ENCODE data around the gene EPHA3.

DNA sequence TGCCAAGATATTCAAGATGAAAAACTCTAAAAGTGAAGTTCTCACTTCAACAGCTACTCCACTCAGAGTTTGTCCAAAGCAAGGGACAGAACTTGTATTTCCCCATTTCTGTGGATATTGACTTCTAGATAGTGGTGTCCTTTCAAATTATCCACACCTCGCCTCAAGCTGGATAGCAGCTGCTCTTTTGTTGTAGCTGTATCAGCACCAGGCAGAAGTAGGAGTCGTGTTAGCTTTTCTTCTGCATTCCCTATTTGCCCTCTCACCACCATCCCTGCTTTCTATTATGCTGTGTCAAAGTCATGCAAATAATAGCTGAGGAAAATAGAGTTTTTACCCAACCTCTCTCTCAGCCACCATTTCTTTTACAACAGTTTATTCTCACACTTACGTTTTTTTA is 303.8 kb downstream of the EPHA3 start:
- TF ChIP-seq, protein P1, sequence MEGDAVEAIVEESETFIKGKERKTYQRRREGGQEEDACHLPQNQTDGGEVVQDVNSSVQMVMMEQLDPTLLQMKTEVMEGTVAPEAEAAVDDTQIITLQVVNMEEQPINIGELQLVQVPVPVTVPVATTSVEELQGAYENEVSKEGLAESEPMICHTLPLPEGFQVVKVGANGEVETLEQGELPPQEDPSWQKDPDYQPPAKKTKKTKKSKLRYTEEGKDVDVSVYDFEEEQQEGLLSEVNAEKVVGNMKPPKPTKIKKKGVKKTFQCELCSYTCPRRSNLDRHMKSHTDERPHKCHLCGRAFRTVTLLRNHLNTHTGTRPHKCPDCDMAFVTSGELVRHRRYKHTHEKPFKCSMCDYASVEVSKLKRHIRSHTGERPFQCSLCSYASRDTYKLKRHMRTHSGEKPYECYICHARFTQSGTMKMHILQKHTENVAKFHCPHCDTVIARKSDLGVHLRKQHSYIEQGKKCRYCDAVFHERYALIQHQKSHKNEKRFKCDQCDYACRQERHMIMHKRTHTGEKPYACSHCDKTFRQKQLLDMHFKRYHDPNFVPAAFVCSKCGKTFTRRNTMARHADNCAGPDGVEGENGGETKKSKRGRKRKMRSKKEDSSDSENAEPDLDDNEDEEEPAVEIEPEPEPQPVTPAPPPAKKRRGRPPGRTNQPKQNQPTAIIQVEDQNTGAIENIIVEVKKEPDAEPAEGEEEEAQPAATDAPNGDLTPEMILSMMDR (IDR thresholded peaks at IDR 0.05): no peak
- no peak for TF ChIP-seq POLR2A (IDR thresholded peaks at IDR 0.05)

Data from suprapubic skin (tissue), 3 donors.